Esophagus muscularis mucosa (tissue), 4 donors: ENCODE measurements around the gene TRABD2A.

Experiments
- CTCF ChIP-seq, 3 experiments: fragments of 200-600 bp in 2 of 3; fragments of 450-650 bp in 1 of 3; sonication (generic) in 2 of 3; IDR thresholded peaks; one replicate each; pipeline ENCODE4 v1.5.1; 2017 to 2019; ENCODE audit warnings: antibody characterized with exemption in 3 of 3, mild to moderate bottlenecking in 2 of 3, moderate library complexity in 1 of 3
- EP300 ChIP-seq: sonication (generic); formaldehyde crosslinking; IDR thresholded peaks from one replicate; pipeline ENCODE4 v1.6.1; 2017; ENCODE audit warnings: antibody characterized with exemption
- POLR2A ChIP-seq: fragments of 450-650 bp; IDR thresholded peaks from one replicate; pipeline ENCODE4 v1.6.1; 2017; ENCODE audit warnings: antibody characterized with exemption, moderate library complexity, mild to moderate bottlenecking, low read depth
- POLR2AphosphoS5 ChIP-seq, 2 donors: sonication (generic); formaldehyde crosslinking; IDR thresholded peaks; one replicate each; pipeline ENCODE4 v1.6.1; 2017; ENCODE audit warnings: antibody characterized with exemption in 2 of 2

DNA sequence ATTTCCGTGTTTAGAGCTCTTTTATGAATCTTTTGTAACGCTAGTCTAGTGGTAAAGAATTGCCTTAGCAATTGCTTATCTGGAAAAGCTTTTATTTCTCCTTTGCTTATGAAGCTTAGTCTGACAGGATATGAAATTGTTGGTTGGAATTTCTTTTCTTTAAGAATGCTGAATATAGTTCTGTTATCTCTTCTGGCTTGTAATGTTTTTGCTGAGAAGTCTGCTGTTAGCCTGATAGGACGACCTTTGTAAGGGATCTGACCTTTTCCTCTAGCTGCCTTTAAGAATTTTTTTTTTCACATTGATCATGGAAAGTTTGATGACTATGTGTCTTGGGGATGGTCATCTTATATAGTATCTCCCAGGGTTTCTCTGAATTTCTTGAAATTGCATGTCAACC is 101.1 kb downstream of the TRABD2A start:
- no peak for TF ChIP-seq POLR2A
- no peak for TF ChIP-seq CTCF (IDR thresholded peaks at IDR 0.05)
- TF ChIP-seq EP300 = no peak
- no peak for TF ChIP-seq POLR2AphosphoS5 (IDR thresholded peaks at IDR 0.05)
